Keratinocyte (primary cell): ENCODE data around the gene PTPRN2. TPM values are rescaled to one million over a fixed set of nuclear protein-coding genes. Genes with fewer than 3 reads are reported as not detected.

Experiments
- DNase-seq: peaks from one replicate; pipeline ENCODE4 v3.0.0-alpha.2; 2011; ENCODE audit warnings: low read depth, missing footprints, low spot score
- FAIRE-seq: peaks from 2 replicates; lab custom pipeline; 2011; peaks lifted over from hg19 to GRCh38; lab: Jason Lieb, UNC
- H2AFZ ChIP-seq: 2 replicates; pipeline ENCODE4 v1.6.0; 2012; ENCODE audit warnings: low read length, control low read depth, inconsistent platforms; ENCODE audit not compliant: control insufficient read depth
- H3K27ac ChIP-seq: 2 replicates; pipeline ENCODE4 v1.5.1; 2011; ENCODE audit warnings: low read length; ENCODE audit not compliant: control insufficient read depth, insufficient read depth
- H3K27me3 ChIP-seq: 3 replicates; pipeline ENCODE4 v1.6.0; 2011; ENCODE audit warnings: low read length; ENCODE audit not compliant: control insufficient read depth, insufficient read depth; ENCODE audit errors: extremely low read depth
- H3K36me3 ChIP-seq, 2 experiments: 2 replicates in 1 of 2; 3 replicates in 1 of 2; pipeline ENCODE4 v1.5.1; 2011; ENCODE audit warnings: low read length in 2 of 2, mild to moderate bottlenecking in 1 of 2; ENCODE audit not compliant: control insufficient read depth in 2 of 2, insufficient read depth in 2 of 2; ENCODE audit errors: extremely low read depth in 1 of 2
- H3K4me1 ChIP-seq: 3 replicates; pipeline ENCODE4 v1.5.1; 2011; ENCODE audit warnings: low read length; ENCODE audit not compliant: control insufficient read depth, insufficient read depth; ENCODE audit errors: extremely low read depth
- H3K4me2 ChIP-seq: 3 replicates; pipeline ENCODE4 v1.6.0; 2011; ENCODE audit warnings: low read depth, low read length; ENCODE audit not compliant: control insufficient read depth, insufficient read depth; ENCODE audit errors: extremely low read depth
- H3K4me3 ChIP-seq, 3 experiments: fragments of 200-600 bp in 1 of 3; sonication (generic) in 1 of 3; 2 replicates in 2 of 3; 3 replicates in 1 of 3; pipeline ENCODE4 v1.5.1; 2011 to 2016; ENCODE audit warnings: low read length in 3 of 3, mild to moderate bottlenecking in 3 of 3, control low read depth in 2 of 3, inconsistent platforms in 1 of 3, low read depth in 1 of 3, mixed read lengths in 1 of 3, mixed run types in 1 of 3, moderate library complexity in 1 of 3; ENCODE audit not compliant: control insufficient read depth in 2 of 3, insufficient read depth in 2 of 3; ENCODE audit errors: extremely low read depth in 1 of 3
- H3K79me2 ChIP-seq: 2 replicates; pipeline ENCODE4 v1.6.0; 2012; ENCODE audit warnings: low read length; ENCODE audit not compliant: control insufficient read depth, insufficient read depth
- H3K9ac ChIP-seq: 3 replicates; pipeline ENCODE4 v1.6.0; 2011; ENCODE audit warnings: low read length; ENCODE audit not compliant: control insufficient read depth, insufficient read depth; ENCODE audit errors: extremely low read depth
- H3K9me1 ChIP-seq: 3 replicates; pipeline ENCODE4 v1.6.0; 2011; ENCODE audit warnings: low read length; ENCODE audit not compliant: control insufficient read depth, insufficient read depth; ENCODE audit errors: extremely low read depth
- H3K9me3 ChIP-seq: 2 replicates; pipeline ENCODE4 v1.5.1; 2012; ENCODE audit warnings: low read depth, low read length; ENCODE audit not compliant: control insufficient read depth
- H4K20me1 ChIP-seq: 3 replicates; pipeline ENCODE4 v1.6.0; 2011; ENCODE audit warnings: low read length; ENCODE audit not compliant: control insufficient read depth, insufficient read depth; ENCODE audit errors: extremely low read depth
- EZH2 ChIP-seq: IDR thresholded peaks from one replicate; pipeline ENCODE4 v1.6.1; 2012; ENCODE audit warnings: inconsistent platforms, mild to moderate bottlenecking, low read length, moderate library complexity
- dilution Hi-C: fragments of 300-500 bp; cut with MboI; formaldehyde crosslinking; loops from one replicate; pipeline ENCODE4 v1.7.0; 2020; ENCODE audit warnings: low sequenced_read_pairs; ENCODE audit not compliant: extremely low pct_ligation_motif_present
- polyA plus RNA-seq, 5 experiments: library from polyadenylated mRNA; depleted of rRNA in 3 of 5; stranded (reverse) in 3 of 5; stranded (forward) in 1 of 5; unstranded in 1 of 5; fragments of >200 nt; gene quantifications; 1 replicate in 1 of 5; 2 replicates in 3 of 5; 3 replicates in 1 of 5; pipeline versions ENCODE4 v1.2.1 to v1.2.3, GENCODE V29; 2011 to 2012; ENCODE audit warnings: missing spikeins in 2 of 5, low read depth in 1 of 5, low replicate concordance in 1 of 5
- TF ChIP-seq, protein P1 (sequence below), 3 experiments: IDR thresholded peaks in 1 of 3; conservative IDR thresholded peaks in 1 of 3; optimal IDR thresholded peaks in 1 of 3; 2 replicates in 2 of 3; 3 replicates in 1 of 3; pipeline versions ENCODE3 to v1.5.1; 2011; ENCODE audit warnings: low read length in 3 of 3, mild to moderate bottlenecking in 3 of 3, moderate library complexity in 2 of 3, control low read depth in 1 of 3, inconsistent platforms in 1 of 3; ENCODE audit not compliant: insufficient read depth in 2 of 3; ENCODE audit errors: extremely low read depth in 1 of 3

PTPRN2 gene
- polyA plus RNA-seq, 1 donor (not counting 4 experiments of a cell fraction or from before 2014, with no cell fraction given): not detected

DNA sequence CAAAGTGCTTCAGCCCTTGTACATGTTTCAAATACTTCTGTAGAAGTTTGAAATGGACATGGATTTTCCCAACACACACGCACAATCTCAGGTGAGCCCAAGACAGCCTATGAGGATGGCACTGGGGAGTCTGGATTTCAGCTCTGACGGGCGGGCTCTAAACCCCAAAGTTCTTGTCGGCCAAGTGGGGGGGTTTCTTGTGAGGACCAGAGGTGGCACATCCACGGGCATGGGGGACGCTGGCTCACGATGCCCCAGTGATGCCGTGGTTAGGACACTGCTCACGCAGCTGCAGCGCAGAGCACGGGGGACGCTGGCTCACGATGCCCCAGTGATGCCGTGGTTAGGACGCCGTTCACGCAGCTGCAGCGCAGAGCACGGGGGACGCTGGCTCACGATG lies 970.7 kb downstream of the PTPRN2 start:
- Histone ChIP-seq H3K79me2 (no peaks in the 10 kb centered on the region), H3K4me1 (no peaks in the 10 kb centered on the region), H3K4me3 (no peak overlapping the region), H3K9me3 (peaks cover 15% of the 10 kb centered on the region), H4K20me1 (no peaks in the 10 kb centered on the region), H3K27ac (no peak overlapping the region), H3K36me3 (no peaks in the 10 kb centered on the region), H3K9me1 (no peaks in the 10 kb centered on the region), H3K27me3 (peaks cover 3% of the 10 kb centered on the region), H3K9ac (no peak overlapping the region), H2AFZ (no peak overlapping the region), H3K4me2 (no peak overlapping the region)
- no peak for TF ChIP-seq EZH2
- TF ChIP-seq, protein P1, sequence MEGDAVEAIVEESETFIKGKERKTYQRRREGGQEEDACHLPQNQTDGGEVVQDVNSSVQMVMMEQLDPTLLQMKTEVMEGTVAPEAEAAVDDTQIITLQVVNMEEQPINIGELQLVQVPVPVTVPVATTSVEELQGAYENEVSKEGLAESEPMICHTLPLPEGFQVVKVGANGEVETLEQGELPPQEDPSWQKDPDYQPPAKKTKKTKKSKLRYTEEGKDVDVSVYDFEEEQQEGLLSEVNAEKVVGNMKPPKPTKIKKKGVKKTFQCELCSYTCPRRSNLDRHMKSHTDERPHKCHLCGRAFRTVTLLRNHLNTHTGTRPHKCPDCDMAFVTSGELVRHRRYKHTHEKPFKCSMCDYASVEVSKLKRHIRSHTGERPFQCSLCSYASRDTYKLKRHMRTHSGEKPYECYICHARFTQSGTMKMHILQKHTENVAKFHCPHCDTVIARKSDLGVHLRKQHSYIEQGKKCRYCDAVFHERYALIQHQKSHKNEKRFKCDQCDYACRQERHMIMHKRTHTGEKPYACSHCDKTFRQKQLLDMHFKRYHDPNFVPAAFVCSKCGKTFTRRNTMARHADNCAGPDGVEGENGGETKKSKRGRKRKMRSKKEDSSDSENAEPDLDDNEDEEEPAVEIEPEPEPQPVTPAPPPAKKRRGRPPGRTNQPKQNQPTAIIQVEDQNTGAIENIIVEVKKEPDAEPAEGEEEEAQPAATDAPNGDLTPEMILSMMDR (optimal IDR thresholded peaks at IDR 0.05 in 1 of 3, IDR thresholded peaks at IDR 0.05 in 1 of 3, conservative IDR thresholded peaks at IDR 0.05 in 1 of 3; ENCODE audit: extremely low read depth in 1 of 3, insufficient read depth in 2 of 3, low read length in 3 of 3): no peak
- FAIRE-seq (no peak), DNase-seq (no peak)
- dilution Hi-C loops: no loop called here

DNA sequence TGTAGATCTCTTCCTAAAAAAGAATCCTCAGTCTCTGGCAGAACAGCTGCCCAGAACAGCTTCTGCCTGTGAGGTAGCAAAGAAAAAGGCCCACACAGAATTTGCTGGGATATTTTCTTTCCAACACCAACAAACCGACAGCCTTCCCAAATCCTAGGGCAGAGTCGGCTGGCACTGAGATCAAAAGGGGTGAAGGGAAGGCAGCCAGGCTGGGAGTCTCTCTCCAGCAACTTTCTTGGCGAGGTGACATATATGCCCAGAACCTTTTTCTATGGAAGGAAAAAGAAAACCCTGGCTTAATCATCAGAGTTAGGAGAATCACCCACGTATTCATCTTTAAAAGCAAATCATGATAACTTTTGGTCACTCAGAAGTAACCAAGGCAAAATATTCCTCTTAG lies 971.2 kb downstream of the PTPRN2 start:
- H3K4me1 ChIP-seq: no peaks in the 10 kb centered on the region
- no peaks in the 10 kb centered on the region for H3K9me1 ChIP-seq
- H3K4me2 ChIP-seq: no peak overlapping the region
- dilution Hi-C loops: no loop called here
- H2AFZ ChIP-seq: no peak overlapping the region
- TF ChIP-seq, protein P1 (optimal IDR thresholded peaks at IDR 0.05 in 1 of 3, IDR thresholded peaks at IDR 0.05 in 1 of 3, conservative IDR thresholded peaks at IDR 0.05 in 1 of 3; ENCODE audit: extremely low read depth in 1 of 3, insufficient read depth in 2 of 3, low read length in 3 of 3): no peak
- TF ChIP-seq EZH2: no peak
- H3K79me2 ChIP-seq: no peaks in the 10 kb centered on the region
- no peak overlapping the region for H3K27ac ChIP-seq
- FAIRE-seq: no peak
- H4K20me1 ChIP-seq: no peaks in the 10 kb centered on the region
- no peak overlapping the region for H3K4me3 ChIP-seq
- peaks cover 16% of the 10 kb centered on the region for H3K9me3 ChIP-seq
- peaks cover 3% of the 10 kb centered on the region for H3K27me3 ChIP-seq
- DNase-seq: no peak
- H3K9ac ChIP-seq: no peak overlapping the region
- no peaks in the 10 kb centered on the region for H3K36me3 ChIP-seq
